ENCODE results near the gene MS4A8.

GRCh38 chr11:60739114-60739513 lies 39.7 kb downstream of the MS4A8 start:
- TF ChIP-seq HDAC6 (IDR thresholded peaks at IDR 0.05; ENCODE audit: unreplicated experiment) = no peak
- no peak for TF ChIP-seq POLR2A (IDR thresholded peaks at IDR 0.05; ENCODE audit: low read depth, low read length)
- no peak for TF ChIP-seq ZSCAN29 (IDR thresholded peaks at IDR 0.05)
- no peak for TF ChIP-seq ZNF24 (IDR thresholded peaks at IDR 0.05)
- no peak for TF ChIP-seq POLR2AphosphoS5 (IDR thresholded peaks at IDR 0.05; ENCODE audit: low read length)
- no peak for TF ChIP-seq BACH1 (IDR thresholded peaks at IDR 0.05; ENCODE audit: borderline replicate concordance)

Measured in GM12878 (cell line).